Gastroesophageal sphincter (tissue), 3 donors: Measurements from ENCODE around the gene DYSF.

Source experiments
- CTCF ChIP-seq, 4 experiments: fragments of 200-600 bp in 2 of 4; fragments of 450-650 bp in 2 of 4; sonication (generic) in 1 of 4; IDR thresholded peaks; one replicate each; pipeline ENCODE4 v1.5.1; 2017 to 2019; ENCODE audit warnings: antibody characterized with exemption in 4 of 4, mild to moderate bottlenecking in 2 of 4, moderate library complexity in 2 of 4
- EP300 ChIP-seq: sonication (generic); formaldehyde crosslinking; IDR thresholded peaks from one replicate; pipeline ENCODE4 v1.6.1; 2017; ENCODE audit warnings: antibody characterized with exemption, mild to moderate bottlenecking
- POLR2A ChIP-seq, 2 donors: fragments of 450-650 bp; IDR thresholded peaks; one replicate each; pipeline ENCODE4 v1.6.1; 2017; ENCODE audit warnings: antibody characterized with exemption in 2 of 2, mild to moderate bottlenecking in 2 of 2, moderate library complexity in 1 of 2

DNA sequence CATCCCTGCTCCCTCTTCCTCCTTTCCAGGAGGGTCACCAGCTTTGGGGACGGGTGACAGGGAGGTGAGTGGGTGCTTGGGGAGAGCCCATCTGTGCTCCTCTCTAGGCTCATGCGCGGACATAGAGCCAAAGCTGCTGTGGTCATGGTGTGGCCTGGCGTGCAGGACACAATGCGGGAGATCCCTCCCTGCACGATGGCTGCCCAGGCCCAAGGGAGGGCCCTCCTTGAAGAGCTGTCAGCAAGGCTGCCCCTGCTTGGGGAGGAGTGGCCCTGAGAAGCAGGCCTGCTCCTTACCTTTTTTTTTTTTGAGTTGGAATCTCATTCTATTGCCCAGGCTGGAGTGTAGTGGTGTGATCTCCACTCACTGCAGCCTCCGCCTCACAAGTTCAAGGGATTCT is 111.4 kb downstream of the DYSF start:
- no peak for TF ChIP-seq CTCF (IDR thresholded peaks at IDR 0.05)
- no peak for TF ChIP-seq POLR2A (IDR thresholded peaks at IDR 0.05)
- TF ChIP-seq EP300, result no peak
